Measurements from ENCODE around the gene DSCAM. TPM values are rescaled to one million over a fixed set of nuclear protein-coding genes. Genes with fewer than 3 reads are reported as not detected.

DSCAM gene
- total RNA-seq, 1 experiment from 2014 or later = not detected

- ChIA-PET CTCF (no interaction called here), RAD21 (ENCODE audit: low non-redundant PET in 1 of 2, low total read pairs in 2 of 2, uncharacterized antibody in 2 of 2, unreplicated experiment in 2 of 2) (no interaction called here), POLR2A (no interaction called here)
- Histone ChIP-seq H3K9ac (ENCODE audit: low read length) (no peak overlapping the region), H2AFZ (ENCODE audit: low read depth, low read length, poor library complexity, severe bottlenecking) (no peak overlapping the region), H3K79me2 (ENCODE audit: insufficient read depth, low read length) (no peaks in the 10 kb centered on the region), H4K20me1 (ENCODE audit: insufficient read depth) (no peaks in the 10 kb centered on the region), H3K27me3 (ENCODE audit: insufficient read depth, low read length) (no peaks in the 10 kb centered on the region), H3K9me2 (ENCODE audit: insufficient read depth) (no peaks in the 10 kb centered on the region), H3K9me3 (ENCODE audit: control insufficient read depth in 1 of 2, insufficient read depth in 1 of 2, low read depth in 1 of 2, low read length in 2 of 2) (peaks cover 20 to 53% of the 10 kb centered on the region in 2 experiments; a peak in 2 of 4 replicates), H3K36me3 (ENCODE audit: control insufficient read depth in 1 of 2, insufficient read depth in 2 of 2, low read length in 2 of 2) (no peaks in the 10 kb centered on the region), H3K27ac (ENCODE audit: low read depth, low read length) (no peak overlapping the region), H3K4me2 (ENCODE audit: low read length) (no peak overlapping the region), H3K4me1 (ENCODE audit: control insufficient read depth in 1 of 2, insufficient read depth in 2 of 2, low read length in 2 of 2) (no peaks in the 10 kb centered on the region), H3K4me3 (replicated peaks in 1 of 2; ENCODE audit: low read depth in 1 of 2, low read length in 2 of 2) (no peak overlapping the region)
- no TSS peak for BruUV-seq (replicated peaks)
- no peak for TF ChIP-seq CEBPB (IDR thresholded peaks at IDR 0.05; ENCODE audit: low read depth)
- TF ChIP-seq SIN3A (IDR thresholded peaks at IDR 0.05; ENCODE audit: low read depth) = no peak
- TF ChIP-seq POLR2A (IDR thresholded peaks at IDR 0.05; ENCODE audit: borderline replicate concordance, extremely low read depth, insufficient read depth, insufficient read length) = no peak
- no peak for TF ChIP-seq CBX3 (IDR thresholded peaks at IDR 0.05; ENCODE audit: low read depth)
- no peak for TF ChIP-seq ATF3 (IDR thresholded peaks at IDR 0.05)
- no peak for TF ChIP-seq YY1 (IDR thresholded peaks at IDR 0.05; ENCODE audit: extremely low read depth, insufficient replicate concordance, low read depth, low read length)
- no peak for TF ChIP-seq SRF (IDR thresholded peaks at IDR 0.05; ENCODE audit: low read depth)
- TF ChIP-seq, protein P1, sequence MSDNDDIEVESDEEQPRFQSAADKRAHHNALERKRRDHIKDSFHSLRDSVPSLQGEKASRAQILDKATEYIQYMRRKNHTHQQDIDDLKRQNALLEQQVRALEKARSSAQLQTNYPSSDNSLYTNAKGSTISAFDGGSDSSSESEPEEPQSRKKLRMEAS (IDR thresholded peaks at IDR 0.05) = no peak
- no peak for TF ChIP-seq REST (IDR thresholded peaks at IDR 0.05; ENCODE audit: low read depth)
- no peak for TF ChIP-seq RAD21 (IDR thresholded peaks at IDR 0.05; ENCODE audit: low read depth)
- TF ChIP-seq, protein P2, sequence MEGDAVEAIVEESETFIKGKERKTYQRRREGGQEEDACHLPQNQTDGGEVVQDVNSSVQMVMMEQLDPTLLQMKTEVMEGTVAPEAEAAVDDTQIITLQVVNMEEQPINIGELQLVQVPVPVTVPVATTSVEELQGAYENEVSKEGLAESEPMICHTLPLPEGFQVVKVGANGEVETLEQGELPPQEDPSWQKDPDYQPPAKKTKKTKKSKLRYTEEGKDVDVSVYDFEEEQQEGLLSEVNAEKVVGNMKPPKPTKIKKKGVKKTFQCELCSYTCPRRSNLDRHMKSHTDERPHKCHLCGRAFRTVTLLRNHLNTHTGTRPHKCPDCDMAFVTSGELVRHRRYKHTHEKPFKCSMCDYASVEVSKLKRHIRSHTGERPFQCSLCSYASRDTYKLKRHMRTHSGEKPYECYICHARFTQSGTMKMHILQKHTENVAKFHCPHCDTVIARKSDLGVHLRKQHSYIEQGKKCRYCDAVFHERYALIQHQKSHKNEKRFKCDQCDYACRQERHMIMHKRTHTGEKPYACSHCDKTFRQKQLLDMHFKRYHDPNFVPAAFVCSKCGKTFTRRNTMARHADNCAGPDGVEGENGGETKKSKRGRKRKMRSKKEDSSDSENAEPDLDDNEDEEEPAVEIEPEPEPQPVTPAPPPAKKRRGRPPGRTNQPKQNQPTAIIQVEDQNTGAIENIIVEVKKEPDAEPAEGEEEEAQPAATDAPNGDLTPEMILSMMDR (IDR thresholded peaks at IDR 0.05 in 2 of 3, conservative IDR thresholded peaks at IDR 0.05 in 1 of 3; ENCODE audit: borderline replicate concordance in 1 of 3, insufficient read depth in 1 of 3, low read depth in 2 of 3, low read length in 2 of 3) = no peak
- no peak for TF ChIP-seq TCF7L2 (IDR thresholded peaks at IDR 0.05; ENCODE audit: borderline replicate concordance, extremely low read depth, insufficient read depth, insufficient read length)
- TF ChIP-seq FOSL1 (IDR thresholded peaks at IDR 0.05; ENCODE audit: low read depth) = no peak
- TF ChIP-seq ZFX (IDR thresholded peaks at IDR 0.05) = no peak
- ATAC-seq (no peak), DNase-seq (ENCODE audit: low read depth, low spot score) (no peak)
- intact Hi-C loops (cut with micrococcal nuclease) = no loop called here
Measured at GRCh38 chr21:40686526-40686925, 160.4 kb downstream of the DSCAM start.

Data from HCT116 (cell line).